ENCODE data around the gene COQ6.
"Not testable (repeated sequence)": the region's sequence is repeated elsewhere in the genome, so short reads cannot be mapped to it uniquely, and the experiment has no call there.

Gene COQ6

DNA sequence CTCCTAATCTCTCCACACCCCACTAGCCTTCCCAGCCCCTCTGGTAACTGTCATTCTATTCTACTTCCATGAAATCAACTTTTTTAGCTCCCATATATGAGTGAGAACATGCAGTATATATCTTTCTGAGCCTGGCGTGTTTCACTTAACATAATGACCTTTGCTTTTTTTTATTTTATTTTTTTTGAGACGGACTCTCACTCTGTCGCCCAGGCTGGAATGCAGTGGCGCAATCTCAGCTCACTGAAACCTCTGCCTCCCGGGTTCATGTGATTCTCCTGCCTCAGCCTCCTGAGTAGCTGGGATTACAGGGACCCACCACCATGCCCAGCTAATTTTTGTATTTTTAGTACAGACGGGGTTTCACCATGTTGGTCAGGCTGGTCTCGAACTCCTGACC is 38.6 kb downstream of the COQ6 start:
- not testable (repeated sequence) for DNase-seq

DNA sequence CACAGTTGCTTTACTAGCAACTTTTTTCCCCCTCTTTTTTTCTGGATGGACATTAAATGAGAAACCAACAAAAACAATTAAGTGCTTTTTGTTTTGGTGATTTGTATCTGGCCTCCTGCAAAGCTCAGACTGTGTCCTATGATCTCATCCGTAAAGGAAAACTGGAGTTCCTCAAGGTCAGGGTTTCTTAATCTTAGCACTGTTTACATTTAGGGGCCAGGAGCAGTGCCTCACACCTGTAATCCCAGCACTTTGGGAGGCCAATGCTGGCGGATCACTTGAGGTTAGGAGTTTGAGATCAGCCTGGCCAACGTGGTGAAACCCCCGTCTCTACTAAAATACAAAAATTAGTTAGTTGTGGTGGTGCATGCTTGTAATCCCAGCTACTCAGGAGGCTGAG is 41.0 kb downstream of the COQ6 start:
- no peak for DNase-seq

DNA sequence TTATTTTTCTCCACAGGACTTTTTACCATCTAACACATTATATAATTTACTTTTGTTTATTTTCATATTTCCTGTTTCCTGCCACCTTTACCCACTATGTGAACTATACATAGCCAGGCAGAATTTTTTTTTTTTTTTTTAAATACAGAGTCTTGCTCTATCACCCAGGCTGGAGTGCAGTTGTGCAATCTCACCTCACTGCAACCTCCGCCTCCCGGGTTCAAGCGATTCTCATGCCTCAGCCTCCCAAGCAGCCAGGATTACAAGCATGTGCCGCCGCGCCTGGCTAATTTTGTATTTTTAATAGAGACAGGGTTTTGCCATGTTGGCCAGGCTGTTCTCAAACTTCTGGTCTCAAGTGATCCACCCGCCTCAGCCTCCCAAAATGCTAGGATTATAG is 44.8 kb downstream of the COQ6 start:
- not testable (repeated sequence) for DNase-seq

DNA sequence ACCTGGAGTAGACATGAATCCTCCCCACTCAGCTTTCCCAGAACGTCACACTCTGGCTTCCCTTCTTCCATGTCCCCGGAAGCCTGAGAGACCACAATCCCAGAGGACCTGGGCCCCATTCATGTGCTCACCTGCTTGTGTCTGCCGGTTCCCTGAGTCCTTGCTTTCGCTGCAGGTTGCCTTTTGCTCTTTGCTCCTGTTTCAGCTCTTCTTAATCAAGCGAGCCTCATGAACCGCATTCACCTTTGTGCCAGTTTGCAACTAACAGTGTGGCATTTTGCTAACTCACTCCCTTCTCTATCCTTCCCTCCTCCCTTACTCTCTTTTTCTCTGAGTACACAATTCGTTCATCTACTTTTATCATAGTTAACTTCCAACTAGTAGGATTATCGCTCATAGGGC is 45.9 kb downstream of the COQ6 start:
- DNase-seq: no peak

DNA sequence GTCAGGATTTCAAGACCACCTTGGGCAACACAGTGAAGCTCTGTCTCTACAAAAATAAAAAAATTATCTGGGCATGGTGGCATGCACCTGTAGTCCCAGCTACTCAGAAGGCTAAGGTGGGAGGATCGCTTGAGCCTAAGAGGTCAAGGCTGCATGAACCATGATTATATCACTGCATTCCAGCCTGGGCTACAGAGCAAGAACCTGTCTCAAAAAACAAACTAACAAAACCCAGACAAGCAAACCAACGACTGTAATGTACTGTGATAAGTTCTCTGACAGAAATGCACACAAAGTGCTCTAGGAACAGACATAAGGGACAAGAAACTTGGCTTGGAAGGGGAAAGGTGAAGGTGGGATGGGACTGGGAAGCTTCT is 46.6 kb downstream of the COQ6 start:
- no peak for DNase-seq

DNA sequence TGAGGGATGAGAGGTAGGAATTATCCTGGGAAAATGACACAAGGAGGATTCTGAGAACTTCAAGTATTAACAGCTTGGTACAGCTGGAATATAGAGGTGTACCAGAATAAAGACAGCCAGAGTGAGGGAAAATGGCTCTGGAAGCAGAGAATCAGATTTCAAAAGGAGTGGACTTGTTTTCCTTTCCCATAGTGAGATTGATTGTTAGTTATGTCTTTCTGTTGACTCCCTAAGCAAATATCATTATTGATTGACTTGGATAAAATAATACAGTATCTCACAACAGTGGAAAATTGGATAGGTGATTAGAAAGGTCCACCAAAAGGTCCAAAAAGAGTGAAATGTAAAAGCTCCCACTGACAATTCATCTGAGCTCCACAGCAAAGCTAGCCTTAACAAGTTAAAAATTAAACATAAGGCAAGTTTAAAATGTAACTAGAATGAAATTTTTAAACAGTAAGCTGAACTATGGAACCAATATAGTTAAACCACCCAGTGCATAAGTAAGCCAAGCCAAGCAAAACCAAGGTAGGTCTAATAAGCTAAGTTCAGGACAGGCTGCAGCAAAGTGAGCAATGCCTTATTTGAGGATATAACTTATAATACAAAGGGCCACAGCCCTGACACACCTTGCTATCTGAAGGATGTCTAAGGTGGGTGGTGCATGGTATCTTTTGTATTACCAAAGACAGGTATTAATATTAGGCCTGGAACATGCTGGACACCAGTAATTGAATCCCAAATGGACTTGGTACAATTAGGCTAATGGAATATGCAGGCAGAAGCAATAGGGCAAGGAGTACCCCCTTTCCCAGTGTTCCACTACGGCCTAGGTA is 47.2 kb downstream of the COQ6 start:
- DNase-seq: no peak

DNA sequence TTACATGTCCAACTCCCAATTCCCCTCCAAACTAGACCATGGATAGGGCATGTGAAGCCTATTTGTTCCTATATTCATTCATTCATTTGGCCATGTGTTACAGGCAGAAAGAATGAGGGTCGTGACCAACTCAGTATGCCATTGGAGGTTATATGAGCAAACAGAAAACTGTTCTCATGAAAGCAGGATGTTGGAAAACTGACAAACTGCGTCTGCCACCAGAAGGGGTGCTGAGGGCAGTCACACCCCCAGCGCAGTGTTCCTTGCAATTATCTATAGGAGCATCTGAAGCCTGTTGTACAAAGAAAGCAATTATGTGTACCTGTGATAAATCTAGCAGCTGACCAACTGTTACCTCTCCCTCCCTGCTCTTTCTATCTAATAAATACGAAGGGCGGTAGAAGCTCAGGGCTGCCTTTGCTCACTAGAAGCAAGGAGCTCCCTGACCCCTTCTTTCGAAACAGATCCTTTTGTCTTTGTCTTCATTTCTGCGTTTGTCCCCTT is 47.9 kb downstream of the COQ6 start:
- no peak for DNase-seq

DNA sequence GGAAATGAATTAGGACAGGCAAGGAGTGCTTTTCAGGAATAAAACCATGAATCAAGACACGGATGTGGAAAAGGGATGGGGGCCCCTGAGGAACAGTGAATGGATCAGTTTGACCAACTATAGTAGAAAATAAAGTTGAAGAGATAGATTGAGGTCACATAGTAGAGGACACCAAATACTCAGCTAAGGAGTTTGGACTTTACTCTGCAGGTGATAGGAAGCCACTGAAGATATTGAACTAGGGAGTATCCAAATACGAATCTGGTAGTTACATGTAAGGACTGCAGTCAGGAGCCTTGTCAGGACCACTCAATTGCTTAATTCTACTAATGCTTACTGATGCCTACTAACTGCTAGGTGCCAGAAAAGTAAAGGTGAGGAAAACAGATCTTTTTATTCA is 48.6 kb downstream of the COQ6 start:
- DNase-seq: no peak

DNA sequence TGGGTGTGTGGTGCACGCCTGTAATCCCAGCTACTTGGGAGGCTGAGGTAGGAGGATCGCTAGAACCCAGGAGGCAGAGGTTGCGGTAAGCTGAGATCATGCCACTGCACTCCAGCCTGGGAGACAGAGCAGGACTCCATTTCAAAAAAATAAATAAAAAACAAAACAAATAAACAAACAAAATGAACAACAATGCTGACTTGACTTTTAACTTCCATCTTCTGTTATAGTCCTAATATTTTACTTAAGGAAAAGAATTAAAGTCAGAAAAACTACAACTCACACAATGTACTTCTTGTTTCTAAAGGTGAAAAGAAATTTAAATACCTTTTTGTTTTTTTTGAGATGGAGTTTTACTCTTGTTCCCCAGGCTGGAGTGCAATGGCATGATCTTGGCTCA is 55.6 kb downstream of the COQ6 start:
- DNase-seq: not testable (repeated sequence)

DNA sequence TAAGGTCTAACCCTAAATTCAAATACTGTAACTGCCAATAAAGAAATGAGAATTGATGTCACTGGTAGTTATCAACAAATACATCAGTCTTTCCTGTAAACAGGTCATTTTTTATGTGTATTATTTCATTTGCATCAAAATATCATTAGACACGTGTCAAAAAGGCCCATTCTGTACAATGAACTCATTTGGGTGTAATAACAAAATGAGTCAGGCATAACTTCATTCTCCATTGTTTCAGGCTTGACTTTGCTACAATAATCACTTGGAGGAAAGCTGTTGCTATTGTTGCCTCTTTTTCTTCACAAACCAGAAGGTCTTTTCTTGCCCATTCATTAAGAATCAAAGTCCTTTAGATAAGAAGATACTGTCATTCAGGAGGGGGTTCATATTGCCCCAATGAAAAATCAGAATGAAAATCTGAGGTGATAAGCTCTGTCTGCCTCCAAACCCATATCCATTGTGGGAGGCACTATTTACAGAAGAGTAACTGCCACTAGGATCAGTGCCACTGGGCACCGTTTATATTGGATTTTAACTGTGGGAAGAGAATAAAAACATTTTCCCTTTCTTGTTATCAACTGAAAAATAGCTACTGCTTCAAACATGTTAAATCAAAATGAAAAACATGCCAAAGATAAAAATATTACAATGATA is 58.9 kb downstream of the COQ6 start:
- DNase-seq: no peak
